ENCODE measurements around the gene TBXA2R.

Gene TBXA2R

DNA sequence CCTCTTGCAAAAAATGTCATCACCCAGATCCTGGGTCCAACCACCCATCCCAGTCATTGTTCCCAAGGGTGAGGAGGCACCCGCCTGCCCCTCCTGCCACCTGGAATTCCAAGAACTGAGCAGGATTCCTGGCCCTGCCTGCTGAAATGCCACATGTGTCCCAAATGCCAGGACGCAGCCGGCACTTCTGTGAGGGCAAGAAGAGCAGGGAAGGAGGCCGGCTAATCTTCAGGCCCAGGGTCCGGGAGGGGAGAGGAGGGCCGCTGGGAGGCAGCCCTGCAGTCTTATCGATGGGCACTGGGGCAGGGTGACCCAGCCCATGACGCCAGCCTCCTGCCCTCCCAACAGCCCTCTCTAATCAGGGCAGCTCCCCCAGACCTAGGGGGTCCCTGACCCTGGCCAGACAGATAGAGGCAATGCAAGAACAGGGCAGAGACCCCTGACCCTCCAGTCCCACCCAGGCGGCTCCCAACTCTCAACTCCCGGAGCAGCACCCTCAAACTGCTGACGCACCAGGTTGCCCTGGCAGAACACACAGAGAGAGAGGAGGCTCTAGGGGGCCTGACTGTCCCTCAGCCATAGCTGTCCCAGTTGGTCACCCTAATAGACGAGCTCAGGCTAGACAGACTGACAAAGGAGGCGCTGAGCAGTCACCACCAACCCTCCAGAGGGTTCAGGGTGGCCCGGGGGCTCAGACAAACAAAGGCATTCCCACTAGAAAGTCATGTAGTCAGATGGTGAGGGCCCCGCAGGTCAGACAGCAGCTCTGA, 50.8 kb downstream of the TBXA2R start:
- H3K27ac ChIP-seq = peak overlapping the region; percentile 71
- TF ChIP-seq, protein P1, sequence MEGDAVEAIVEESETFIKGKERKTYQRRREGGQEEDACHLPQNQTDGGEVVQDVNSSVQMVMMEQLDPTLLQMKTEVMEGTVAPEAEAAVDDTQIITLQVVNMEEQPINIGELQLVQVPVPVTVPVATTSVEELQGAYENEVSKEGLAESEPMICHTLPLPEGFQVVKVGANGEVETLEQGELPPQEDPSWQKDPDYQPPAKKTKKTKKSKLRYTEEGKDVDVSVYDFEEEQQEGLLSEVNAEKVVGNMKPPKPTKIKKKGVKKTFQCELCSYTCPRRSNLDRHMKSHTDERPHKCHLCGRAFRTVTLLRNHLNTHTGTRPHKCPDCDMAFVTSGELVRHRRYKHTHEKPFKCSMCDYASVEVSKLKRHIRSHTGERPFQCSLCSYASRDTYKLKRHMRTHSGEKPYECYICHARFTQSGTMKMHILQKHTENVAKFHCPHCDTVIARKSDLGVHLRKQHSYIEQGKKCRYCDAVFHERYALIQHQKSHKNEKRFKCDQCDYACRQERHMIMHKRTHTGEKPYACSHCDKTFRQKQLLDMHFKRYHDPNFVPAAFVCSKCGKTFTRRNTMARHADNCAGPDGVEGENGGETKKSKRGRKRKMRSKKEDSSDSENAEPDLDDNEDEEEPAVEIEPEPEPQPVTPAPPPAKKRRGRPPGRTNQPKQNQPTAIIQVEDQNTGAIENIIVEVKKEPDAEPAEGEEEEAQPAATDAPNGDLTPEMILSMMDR (IDR thresholded peaks at IDR 0.05) = no peak
- TF ChIP-seq ZFX (IDR thresholded peaks at IDR 0.05; ENCODE audit: borderline replicate concordance) = no peak

DNA sequence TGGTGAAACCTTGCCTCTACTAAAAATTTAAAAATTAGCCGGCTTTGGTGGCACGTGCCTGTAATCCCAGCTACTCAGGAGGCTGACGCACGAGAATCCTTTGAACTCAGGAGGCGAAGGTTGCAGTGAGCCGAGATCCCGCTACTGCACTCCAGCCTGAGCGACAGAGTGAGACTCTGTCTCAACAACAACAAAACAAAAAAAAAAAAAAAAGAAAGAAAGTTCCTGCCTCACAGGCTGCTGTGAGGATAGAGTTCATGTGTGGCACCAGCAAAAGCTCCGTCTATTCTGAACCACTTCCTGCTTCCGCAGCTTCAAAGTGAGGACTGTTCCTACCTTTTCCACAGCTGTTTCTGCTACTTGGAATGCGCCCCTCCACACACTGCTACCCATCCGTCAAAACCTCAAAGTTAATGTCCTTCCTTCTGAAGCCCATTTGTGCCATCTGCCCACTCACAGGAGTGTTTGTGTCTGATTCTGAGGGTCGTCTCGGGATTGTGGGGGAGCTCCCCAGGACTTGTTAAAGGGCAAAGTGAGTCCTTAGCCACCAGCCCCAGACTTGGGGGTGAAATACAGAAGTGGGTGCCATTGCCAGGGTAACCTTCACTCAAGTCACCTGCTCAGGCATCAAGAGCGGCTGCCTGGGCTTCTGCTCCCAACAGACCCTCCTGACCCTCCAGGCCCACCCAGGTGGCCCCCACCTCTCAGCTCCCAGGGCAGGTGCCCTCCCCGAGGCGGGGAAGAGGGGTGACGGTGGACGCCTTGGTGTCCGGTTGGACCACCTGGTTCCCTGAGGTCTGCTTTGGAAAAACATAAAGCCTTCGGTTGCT, 52.2 kb downstream of the TBXA2R start:
- TF ChIP-seq ZFX (IDR thresholded peaks at IDR 0.05; ENCODE audit: borderline replicate concordance) = no peak
- TF ChIP-seq, protein P1 (IDR thresholded peaks at IDR 0.05) = no peak

DNA sequence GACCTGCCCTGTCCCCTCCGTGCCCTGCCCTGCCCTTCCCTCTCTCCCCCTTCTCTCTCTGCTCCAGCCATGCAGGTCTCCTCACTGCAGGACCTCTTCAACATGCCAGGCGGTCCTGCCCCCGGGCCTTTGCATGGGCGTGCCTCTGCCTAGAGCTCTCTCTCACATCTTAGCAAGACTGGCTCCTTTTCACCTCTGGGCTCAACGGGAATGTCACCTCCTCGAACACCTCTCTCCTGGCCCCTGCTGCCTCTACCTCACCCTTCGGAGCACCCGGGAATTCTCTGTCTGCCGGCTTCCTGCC, 54.9 kb downstream of the TBXA2R start:
- no peak overlapping the region for H3K27ac ChIP-seq
- TF ChIP-seq, protein P1 (IDR thresholded peaks at IDR 0.05) = no peak
- TF ChIP-seq ZFX (IDR thresholded peaks at IDR 0.05; ENCODE audit: borderline replicate concordance) = no peak

More for the DNA sequence above, 52.2 kb downstream of the TBXA2R start:
- 0 out of 2 replicates have a peak overlapping the region, but pooled peaks have one; percentile 13 for H3K27ac ChIP-seq

DNA sequence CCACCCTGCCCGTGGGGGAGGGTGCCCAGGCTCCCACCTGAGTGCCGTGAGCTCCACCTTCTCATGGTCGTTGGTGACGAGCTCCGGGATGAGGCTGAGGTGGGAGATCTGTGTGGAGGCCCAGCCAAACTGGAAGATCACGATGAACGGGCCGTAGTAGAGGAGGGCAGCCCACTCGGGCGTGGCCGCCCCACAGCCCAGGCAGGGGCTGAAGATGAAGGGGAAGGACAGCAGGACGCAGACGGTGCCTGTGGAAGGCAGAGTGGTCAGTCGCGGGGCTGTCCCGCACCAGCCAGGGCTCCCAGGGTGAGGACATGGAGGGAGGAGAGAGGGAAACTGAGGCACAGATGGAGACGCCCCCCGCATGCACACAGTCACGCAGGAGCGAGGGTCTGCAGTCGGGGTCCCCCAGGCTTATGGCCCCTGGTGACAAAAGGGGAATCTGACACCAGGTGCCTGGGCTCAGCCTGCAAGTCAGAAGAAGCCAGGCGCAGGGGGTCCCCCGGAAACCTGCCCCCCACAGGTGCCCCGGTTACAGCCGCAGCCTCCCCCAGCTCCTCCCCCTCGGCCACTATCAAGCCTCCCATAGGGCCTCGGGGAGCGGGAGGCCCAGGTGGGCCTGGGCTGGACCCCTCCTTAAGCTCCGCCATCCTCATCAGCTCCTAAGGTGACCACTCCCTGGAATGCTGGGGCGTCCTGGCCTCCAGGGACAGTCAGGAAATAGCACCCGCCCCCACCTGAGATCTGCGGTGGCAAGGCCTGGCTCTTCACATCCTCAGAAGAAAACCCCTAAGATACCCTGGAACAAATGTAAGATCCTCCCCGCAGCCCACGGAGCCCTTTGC, 55.5 kb downstream of the TBXA2R start:
- TF ChIP-seq ZFX (IDR thresholded peaks at IDR 0.05; ENCODE audit: borderline replicate concordance) = no peak
- TF ChIP-seq, protein P1 (IDR thresholded peaks at IDR 0.05) = no peak

DNA sequence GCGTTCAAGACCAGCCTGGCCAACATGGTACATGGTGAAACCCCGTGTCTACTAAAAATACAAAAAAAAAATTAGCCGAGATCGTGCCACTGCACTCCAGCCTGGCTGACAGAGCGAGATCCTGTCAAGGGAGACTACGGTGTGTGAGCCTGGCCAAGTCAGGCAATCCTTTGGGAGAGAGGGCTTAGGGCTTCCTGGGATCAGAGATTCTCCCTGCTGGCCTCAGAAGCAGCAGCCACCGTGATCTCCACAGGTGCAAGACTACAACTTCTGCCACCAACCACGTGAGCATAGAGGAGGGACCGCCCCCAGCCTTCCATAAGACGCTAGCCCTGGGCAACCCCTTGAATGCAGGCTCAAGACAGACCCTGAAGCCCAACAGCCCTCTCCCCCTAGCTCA, 56.9 kb downstream of the TBXA2R start:
- no peak overlapping the region; the same call in 1 of the 2 replicates for H3K27ac ChIP-seq
- TF ChIP-seq, protein P1 (IDR thresholded peaks at IDR 0.05) = no peak
- no peak for TF ChIP-seq ZFX (IDR thresholded peaks at IDR 0.05; ENCODE audit: borderline replicate concordance)

More for the DNA sequence above, 55.5 kb downstream of the TBXA2R start:
- H3K27ac ChIP-seq = no peak overlapping the region

DNA sequence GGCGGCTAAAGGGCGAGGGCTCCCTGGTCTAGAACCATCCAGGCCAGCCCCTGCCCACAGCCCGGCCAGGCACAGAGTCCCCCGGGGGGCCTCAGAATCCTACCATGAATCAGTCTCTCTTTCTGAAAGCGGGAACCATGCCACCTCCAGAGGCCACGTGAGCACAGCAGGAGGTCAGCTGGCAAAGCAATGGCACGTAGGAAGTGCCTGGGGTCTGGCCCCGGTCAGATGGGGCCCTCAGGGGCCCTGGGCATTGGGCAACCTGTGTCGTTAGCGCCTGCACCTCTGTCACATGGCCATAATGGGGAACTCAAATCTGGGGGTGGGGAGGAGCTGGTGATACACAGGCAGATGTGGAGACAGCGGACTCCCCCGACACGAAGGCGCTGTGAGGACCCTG, 58.1 kb downstream of the TBXA2R start:
- no peak overlapping the region for H3K27ac ChIP-seq
- TF ChIP-seq, protein P1 (IDR thresholded peaks at IDR 0.05) = no peak
- no peak for TF ChIP-seq ZFX (IDR thresholded peaks at IDR 0.05; ENCODE audit: borderline replicate concordance)

Measured in 22Rv1 (cell line).